Activated CD8-positive, alpha-beta memory T cell treated with anti-CD3 and anti-CD28 coated beads, Interleukin-2, amount 50 U/mL, for 4 hours (primary cell): ENCODE data around the gene PPP1R10.
"Not testable (repeated sequence)": the region's sequence is repeated elsewhere in the genome, so short reads cannot be mapped to it uniquely, and the experiment has no call there.

Experiments
- DNase-seq: peaks from one replicate; pipeline ENCODE4 v3.0.0-alpha.2; 2020

PPP1R10 gene

DNA sequence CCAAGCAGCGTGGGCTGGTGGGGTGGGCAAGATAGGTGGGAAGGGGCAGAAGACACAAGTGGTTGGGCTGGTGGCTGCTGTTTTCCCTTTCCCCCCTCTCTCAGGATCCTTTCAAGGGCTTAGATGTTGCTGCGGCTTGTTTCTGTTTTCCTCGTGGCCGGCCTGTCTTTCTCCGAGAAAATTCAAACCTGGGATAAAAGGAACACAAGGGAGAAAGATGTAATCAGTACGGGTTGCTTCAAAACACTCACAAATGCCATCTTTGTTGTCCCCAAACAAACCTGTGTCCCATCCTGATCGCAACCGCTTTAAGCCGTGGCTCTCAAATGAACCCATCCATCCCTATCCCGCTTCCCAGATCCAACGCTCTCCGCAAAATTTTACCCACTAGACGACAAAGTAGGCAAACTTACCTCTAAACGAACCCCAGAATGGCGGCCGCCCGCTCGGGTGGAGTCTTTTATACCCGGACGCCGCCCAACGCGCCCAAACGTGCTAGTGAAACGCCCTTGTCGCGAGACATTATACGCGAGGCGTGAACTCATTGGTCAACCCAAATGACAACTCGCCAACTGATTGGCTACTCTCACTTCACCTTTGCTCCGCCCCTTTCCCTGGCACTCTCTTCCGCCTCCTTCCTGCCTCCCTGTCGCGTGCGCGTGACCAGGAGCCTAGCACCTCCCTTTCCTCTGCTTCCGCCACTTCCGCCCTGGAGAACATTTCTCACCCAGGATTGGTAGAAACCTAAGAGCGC, at the start of gene PPP1R10:
Gene PPP1R10, minus strand, starts transcription at position 433 of the 754 bp plus-strand sequence. CDS start 7,299 bp downstream, outside the sequence.
- DNase-seq: peak; percentile 96

DNA sequence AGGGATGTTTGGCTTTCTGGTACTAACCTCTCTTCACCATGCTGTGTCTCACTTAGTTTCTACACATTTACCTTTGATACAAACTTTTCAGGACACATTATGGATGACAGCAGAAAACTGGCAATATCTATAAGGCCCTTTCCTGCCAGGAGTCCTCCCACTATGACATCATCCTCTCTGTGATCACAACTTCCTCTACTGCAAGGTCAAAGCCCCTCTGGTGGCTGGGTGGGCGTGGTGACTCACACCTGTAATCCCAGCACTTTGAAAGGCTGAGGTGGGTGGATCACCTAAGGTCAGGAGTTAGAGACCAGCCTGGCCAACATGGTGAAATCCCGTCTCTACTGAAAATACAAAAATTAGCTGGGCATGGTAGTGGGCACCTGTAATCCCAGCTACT, 49.3 kb upstream of the PPP1R10 start:
- peak; percentile 70 for DNase-seq

DNA sequence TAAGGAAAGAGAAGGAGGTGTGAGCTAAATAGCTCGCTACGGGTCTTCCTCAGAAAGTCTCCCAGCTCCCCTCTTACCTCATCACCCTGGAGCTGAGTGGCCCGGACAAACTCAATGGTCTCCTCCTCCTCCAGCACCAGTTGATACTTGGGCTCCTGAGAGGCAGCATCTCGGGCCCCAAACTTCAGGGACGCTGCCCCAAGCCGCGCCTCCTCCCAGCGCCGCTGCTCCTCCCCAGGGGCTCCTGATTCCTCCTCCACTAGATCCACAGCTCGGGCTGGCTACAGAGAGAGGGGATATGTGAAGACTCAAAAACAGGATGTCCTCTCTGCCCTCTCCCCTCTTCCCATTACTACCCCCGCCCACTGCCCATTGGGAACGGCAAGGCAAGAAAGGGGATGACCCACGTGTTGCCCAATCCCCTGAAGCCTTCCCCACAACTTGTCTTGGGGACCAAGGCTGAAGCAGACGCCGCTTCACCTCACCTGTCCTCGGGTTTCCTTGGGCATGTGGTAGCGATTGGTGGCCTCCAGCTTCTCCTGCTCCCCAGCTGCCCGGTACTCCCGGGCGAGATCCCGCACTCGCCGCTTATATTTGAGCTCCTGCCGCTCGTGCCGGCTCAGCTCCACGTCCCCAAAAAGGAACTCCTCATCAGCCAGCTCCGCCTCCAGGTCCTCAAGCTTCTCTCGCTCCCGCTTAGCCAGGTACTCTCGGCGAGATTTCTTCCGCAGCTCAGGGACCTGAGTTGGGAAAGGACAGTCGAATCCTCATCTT, 48.1 kb upstream of the PPP1R10 start:
- DNase-seq: no peak

DNA sequence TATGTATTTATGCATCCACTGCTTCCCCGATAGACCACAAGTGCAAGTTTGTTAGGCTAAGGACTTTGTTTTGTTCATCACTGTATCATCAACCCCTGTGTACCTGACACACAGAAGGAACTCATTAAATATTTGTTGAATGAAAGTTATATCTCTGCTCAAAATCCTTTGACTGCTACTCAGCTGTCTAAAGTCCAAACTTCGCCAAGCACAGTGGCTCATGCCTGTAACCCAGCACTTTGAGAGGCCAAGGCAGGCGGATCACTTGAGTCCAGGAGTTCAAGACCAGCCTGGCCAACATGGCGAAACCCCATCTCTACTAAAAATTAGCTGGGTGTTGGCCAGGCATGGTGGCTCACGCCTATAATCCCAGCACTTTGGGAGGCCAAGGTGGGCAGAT, 40.9 kb upstream of the PPP1R10 start:
- DNase-seq: not testable (repeated sequence)

DNA sequence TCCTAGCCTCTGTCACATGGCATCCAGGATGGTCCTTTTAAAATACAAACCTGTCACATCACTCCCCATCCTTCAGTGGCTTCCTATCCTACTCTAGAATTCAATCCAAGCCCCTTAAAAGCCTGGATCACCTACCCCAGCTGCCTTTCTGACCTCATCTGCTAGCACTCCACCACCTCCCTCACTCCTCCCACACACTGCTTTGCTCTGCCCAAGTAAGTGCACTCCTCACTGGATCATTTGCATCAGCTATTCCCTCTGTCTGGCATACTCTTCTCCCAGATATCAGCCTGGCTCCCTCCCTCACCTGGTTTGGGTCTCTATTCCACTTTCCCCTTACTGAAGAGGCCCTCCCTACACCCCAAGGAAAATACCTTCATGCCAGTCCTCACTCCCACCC, 40.4 kb upstream of the PPP1R10 start:
- no peak for DNase-seq

DNA sequence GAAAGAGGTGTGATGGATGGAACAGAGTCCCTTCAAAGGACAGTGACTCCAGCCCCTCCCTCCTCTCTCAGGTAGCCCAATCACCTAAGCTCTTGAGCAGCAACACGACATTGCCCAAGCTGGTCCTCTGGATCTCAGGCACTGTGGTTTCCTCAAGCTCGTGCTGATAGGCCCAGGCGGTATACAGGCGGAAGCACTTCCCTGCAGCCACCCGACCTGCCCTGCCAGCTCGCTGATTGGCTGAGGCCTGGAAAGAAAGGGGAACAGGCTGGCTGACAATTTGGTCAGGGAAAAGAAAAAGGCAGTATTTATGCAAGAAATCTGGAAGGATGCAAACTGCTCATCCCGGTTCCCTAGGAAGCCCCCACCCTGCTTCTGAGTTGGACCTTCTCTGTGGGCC, 39.5 kb upstream of the PPP1R10 start:
- DNase-seq: no peak

DNA sequence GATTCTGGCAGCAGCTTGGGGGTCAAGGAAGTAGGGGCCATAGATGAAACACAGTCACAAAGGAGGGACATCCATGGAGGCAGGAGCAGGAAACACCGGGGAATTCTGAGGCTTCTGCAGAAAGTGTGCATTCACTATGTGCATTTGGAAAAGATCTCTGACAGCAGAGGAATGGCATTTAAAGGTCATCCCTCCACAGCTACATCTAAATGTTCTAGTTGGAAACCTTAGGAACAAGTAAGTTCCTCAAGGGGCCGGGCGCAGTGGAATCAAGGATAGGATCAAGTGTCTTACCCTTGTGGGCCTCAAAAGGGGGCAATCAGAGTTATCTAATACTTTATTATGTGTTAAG, 38.7 kb upstream of the PPP1R10 start:
- DNase-seq: no peak

DNA sequence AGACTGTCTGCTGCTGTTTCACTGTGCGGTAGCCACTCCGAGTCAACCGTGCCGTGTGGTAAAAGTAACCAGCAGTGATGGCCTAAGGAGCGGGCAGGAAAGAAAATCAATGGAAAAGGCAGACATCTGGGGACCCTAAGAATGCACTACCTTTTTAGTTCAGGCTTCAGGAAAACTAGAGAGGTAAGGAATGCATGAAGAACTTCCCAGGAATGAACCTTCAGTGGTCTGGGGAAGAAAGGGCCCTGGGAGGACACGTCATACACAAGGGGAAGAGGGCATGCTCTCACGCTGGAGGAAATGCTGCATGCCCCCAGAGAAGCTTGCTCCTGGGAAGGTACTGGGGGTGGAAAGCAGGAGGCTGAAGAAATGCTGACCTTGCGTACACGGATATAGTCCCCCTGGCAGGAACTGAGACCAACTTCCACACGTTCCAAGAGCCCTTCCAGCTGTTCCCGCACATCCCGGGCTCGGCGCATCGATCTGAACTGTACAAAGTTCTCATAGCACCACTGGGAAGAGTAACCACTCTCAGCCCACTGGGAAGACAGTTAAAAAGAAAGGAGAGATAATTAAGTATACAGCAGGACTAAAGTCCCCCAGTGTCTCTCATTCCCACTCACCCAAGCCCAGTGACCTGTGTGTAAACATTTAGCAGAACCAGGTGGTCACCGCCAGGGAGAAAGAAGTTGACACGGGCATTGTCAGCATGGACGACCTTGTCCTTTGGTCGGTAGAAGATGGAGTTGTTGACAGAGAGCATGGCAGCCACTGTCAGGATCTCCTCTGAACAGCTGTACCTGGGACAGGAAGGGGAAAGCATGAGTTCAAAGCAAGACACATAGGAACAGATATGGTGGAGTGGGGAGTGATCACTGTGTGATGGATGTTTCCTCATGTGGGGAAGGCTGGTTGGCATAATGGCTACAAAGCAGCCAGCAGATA, 38.0 kb upstream of the PPP1R10 start:
- DNase-seq: no peak

DNA sequence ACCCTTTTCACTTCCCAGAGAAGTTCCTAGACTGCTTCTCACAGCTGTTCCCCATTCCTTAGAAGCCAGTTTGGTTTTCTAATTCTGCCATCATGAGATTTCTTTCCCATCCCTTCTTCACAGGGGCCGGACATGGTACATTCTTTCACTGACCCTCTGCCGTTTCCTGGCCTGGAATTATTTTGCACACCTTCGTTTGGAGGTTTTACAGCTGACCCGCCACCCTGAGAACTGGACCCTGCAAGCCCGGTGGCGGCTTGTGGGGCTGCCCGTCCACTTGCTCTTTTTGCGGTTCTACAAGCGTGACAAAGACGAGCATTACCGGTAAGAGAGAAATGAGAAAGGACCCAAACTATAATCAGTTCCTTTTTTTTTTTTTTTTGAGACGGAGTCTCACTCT, 34.1 kb upstream of the PPP1R10 start:
- DNase-seq: no peak

DNA sequence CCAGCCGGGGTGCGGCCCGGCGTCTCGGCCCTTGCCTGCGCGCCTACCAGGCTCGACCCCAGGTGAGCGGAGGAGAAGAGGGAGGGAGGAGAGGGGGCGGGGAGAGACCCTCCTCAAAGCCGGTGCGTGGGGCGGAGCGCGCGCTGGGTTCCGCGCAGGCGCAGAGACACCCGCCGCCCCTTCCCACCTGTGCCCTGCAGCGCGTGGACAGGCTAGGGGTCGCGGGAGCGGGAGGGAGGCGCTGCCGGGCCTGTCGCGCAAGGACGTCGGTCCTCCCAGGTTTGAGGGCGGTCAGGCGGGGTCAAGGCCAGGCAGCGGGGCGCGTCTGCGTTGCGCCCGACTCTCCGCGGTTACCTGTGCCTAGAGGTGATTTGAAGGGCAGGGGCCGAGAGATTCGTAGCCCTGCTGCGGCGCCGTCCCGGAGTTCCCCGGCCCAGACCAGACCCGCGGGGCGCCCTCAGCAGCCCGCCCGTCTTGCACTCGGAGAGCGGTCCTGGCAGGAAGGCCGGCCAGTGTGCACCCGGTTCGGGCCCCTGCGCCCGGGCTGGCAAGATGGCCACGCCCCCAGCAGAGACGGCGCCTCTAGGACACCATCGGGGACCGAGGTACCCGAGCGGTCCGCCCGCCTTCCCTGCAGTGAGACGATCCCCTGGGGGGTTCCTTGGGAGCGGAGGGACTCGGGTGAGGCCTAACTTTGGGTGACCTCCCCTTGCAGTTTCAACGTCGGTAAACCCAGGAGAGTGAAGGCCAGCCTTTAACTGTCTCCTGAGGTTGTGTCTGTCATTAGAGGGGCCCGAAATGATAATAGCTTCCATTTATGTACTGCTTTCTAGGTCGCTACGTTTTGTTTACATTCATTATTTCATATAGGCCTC, 30.4 kb upstream of the PPP1R10 start:
- peak; percentile 74 for DNase-seq

DNA sequence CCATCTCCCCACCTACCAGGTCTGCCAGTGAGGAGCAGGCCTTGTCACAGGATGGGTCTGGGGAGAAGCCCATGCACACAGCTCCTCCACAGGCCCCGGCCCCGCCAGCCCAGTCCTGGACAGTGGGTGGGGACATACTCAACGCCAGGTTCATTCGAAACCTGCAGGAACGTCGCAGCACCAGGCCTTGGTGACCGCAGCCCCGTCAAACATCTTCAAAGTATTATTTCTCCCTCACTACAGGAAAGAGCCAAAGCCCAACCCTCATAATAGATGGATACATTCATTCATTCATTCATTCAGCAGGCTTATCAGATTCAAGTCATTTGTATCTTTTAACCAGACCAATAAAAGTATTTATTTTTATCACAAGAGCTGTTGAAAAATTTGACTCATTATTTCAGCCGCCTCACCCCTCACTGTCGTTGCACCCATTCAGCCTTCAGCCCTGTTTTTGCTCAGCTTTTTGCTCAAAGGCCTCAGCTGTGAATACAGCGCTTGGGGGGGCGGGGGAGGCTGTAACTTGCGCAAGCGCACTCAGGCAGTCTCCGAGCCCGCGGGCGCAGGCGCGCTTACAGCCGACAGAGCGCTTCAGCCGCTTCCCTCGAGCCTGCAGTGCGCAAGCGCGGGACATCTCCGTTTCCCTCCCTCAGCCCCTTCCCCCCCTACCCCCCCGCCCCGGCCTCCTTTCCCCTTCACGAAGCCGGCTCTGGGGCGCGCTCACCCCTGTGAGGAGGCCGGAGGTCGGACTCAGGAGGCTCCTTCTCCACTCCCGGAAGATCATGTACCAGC, 29.6 kb upstream of the PPP1R10 start, which contains the start of gene C6orf136:
Gene C6orf136, plus strand, starts transcription at position 684 of the 792 bp plus-strand sequence. Its CDS starts 99 bp downstream, at position 783.
- DNase-seq: peak; percentile 92

DNA sequence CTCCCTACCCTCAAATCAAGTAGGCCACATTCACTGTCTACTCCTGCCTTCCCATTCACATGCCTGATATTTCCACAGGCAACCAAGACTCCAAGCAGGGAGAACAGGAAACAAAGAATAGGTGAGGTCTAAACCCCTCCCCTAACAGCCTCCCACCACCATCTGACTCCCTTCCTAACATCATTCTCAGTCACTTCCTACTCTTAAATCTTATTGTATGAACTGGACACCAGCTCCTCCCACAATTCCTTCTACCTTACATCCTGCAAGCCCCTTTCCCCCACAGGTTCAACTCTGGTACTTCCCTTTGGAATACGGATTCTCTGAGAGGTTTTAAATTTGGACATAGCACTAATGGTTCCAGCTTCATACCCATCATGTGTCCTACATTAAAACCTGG, 28.9 kb upstream of the PPP1R10 start:
- DNase-seq: no peak

DNA sequence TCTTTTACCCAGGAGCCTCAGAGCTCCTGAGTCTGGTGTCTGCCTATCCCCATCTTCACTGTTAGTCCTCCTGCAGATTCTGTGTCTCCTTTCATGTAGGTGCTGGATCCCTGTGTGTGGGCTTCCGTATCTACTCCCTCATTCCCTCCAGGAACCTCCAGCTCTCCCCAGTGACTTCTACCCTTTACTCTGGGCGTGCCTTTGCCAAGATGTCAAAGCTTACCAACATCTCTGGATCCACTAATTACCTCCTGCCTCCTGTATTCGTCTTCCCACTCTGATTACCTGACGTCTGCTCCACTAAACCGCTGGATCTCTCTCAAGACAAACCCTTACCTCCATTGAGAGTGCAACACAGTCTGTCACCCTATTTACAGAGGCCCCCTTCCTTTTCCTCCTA, 27.7 kb upstream of the PPP1R10 start:
- no peak for DNase-seq

DNA sequence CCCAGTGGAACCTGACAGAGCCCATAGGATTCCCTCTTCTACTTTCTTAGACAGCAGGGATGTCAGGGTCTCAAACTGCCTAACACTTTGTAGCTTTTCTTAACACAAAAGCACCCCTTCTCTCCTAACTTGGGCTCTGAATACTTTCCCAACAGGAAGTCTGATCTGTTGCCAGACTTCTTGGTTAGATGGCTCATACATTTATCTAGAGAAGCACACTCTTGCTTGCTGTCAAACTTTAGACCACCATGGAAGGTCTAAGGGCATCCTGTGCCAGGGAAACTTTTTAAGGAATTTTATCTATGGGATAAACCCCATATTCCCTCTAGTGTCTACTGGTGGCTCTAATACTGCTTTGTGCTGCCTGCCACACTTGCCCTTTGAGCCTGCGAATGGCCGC, 26.6 kb upstream of the PPP1R10 start:
- no peak for DNase-seq

DNA sequence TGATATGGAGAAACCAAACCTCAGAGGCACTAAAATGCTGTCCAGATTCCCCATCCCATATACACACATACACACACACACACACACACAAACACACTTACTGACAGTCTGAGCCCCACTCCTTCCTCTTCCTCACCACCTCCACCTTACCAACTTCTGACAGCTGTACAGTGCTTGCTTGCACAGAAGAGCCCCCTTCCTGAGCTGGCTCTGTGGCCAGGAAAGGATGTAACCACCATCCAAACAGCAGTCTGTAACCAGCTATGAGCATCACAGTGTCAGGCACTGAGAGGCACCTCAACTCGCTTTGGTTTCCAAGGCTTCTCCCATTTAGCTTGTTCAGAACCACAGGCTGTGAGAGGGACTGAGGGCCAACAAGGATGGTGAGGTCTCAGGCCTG, 24.0 kb upstream of the PPP1R10 start:
- DNase-seq: no peak

DNA sequence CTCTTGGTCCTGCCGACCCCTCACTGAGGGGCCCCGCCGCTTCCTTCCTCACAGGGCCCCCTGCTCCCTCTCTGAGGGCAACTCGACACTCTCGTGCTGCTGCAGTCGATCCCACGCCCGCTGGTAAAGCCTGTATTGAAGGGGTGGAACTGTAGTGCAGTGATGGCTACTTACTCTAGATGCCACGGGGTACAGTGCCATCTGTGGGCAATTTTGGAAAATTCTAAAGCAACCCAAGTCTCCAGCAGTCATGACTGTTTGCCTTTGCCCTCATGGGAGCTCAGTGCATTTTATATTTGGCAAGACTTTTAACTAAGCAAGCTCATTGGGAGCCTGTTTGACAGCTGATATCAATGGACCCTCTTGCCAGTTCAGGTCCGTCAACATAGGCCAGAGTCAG, 23.4 kb upstream of the PPP1R10 start:
- no peak for DNase-seq

DNA sequence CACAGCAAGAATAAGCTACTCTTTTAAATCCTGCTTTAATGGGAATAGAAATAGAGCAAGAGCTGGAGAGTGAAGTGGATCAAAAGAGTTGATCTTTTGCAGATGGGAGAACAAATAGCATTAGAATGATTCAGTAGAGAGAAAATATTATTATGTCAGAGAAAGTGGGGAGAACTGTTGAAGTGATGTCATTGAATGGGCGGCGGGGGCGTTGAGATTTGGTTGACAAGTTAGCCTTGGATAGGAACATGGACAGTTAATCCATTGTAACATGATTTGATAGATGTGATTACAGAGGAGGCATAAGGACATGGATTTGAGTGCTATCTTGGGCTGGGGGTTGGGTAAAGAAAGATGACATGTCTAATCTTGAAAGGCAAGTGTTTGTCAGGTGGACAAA, 18.8 kb upstream of the PPP1R10 start:
- DNase-seq: no peak

DNA sequence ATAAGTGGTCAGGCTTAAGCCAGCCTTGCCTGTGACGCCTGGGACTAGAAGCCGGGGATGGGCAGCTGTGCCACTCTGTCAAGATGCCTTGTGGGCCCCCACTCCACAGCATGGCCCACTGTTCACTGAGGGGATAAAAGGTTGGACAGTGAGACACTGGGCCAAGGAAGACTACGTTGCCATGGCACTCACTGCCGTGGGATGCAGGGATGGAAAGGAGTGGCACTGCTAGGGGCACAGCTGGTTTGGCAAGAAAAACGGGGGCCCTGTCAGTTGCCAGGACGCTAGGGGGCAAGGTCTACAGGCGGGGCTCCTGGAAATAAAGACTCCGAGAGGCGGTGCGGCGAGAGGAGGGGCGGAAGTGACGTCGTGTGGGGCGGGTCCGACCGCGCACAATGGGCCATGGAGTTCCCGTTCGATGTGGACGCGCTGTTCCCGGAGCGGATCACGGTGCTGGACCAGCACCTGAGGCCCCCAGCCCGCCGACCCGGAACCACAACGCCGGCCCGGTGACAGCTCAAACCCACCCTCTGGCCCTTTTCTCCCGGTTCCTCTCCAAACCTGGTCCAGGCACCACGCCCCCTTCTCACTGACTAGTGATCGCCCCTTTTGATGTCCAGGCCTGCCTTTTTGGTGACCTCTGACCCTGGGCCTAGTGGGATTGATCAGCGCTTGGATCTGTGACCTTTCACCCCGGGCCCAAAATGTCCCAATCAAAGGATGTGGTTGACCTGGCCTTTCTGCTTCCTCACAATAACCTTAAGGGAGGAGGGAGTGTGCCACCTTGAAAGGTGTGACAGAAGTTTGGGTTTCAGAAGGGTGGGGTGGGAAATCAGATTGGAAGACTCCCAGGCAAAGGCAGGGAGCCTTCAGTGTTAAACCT, 9.7 kb upstream of the PPP1R10 start, which contains the start of gene ATAT1:
Gene ATAT1, plus strand, starts transcription at position 391 of the 883 bp plus-strand sequence.
- DNase-seq: peak; percentile 92

DNA sequence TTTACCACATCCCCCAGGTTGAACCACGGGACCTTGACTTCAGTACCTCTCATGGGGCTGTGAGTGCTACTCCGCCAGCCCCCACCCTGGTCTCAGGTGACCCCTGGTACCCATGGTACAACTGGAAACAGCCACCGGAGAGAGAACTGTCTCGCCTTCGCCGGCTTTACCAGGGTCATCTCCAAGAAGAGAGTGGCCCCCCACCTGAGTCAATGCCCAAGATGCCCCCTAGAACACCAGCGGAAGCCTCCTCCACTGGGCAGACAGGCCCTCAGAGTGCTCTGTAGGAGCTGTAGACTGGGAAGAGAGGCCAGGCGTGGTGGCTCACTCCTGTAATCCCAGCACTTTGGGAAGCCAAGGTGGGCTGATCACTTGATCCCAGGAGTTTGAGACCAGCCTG, 8.5 kb upstream of the PPP1R10 start:
- DNase-seq: no peak

DNA sequence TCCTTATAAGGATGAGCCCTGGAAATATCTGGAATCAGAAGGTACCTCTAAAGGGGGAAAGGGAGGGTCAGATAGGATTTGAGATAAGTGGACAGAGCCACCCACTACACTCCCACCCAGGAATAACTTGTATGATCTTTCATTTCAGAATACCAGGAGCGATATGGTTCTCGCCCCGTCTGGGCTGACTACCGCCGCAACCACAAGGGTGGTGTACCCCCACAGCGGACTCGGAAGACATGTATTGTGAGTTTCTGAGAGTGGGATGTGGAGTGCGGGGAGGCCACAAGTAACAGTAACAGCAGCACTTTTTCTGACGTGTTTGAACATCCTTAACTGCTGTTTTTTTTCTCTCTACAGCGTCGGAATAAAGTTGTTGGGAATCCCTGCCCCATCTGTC, 2.5 kb upstream of the PPP1R10 start:
- DNase-seq: no peak
